Measurements from ENCODE around the gene TM4SF18.

TM4SF18 gene

GRCh38 chr3:149325581-149325980, 7.9 kb downstream of the TM4SF18 start:
- no peak for DNase-seq

DNA sequence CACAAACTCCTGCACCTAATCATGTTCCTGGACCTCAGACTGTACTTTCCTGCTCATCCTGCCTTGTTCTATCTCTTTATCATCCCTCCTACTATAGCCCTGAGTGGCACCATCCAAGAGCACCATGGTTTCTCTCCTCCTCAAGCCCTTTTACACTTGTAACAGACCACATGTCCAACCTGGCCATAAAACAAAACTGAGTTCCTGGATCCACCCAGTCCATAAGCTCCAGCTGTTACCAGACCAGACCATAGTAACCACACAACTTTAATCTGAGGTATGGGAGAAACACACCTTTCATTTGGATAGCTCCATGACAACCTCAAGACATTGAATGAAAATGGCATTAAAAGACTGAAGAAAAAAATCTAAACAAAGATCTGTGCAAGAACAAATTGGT, 9.1 kb downstream of the TM4SF18 start:
- DNase-seq, result no peak

DNA sequence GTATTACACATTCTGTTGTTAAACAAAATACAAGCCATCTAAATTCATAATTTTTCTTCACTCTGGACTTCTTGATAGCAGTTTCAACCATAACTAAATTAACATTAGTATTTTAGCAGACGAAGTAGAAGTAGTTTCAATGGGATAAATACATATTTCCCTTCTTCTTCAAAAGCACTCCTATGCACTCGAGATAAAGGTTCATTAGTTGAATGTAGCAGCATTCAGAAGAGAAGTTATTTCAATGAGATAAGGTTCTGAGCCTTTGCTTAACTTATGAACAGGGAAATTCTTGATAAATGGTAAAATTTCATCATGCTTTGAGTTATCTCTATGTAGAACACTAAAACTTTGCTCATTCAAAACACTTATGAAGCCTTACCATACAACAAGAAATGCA, 11.8 kb downstream of the TM4SF18 start:
- DNase-seq, result no peak

DNA sequence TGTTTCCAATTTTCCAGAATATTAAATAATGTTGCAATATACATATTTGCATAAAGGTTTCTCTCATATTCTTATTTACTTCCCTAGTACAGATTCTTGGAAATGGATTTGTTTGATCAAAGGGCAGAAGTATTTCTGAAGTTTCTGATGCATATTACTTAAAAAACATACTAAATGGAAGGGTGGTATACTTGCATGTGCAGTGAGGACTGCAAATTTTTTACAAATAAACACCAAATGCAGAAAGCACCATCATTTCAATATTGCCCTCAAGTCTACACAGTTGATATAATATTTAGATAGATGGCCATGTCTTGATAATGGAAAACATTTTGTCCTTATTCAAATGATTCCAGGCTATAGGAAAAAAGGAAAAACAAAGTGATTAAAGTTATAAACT, 12.3 kb downstream of the TM4SF18 start:
- no peak for DNase-seq

- DNase-seq, result no peak
These were observed 13.7 kb downstream of the TM4SF18 start for GRCh38 chr3:149319750-149320149.

- no peak for DNase-seq
These were observed 16.4 kb downstream of the TM4SF18 start for GRCh38 chr3:149317072-149317471.

- no peak for DNase-seq
These were observed 17.0 kb downstream of the TM4SF18 start for GRCh38 chr3:149316437-149316836.

- no peak for DNase-seq
These were observed 17.7 kb downstream of the TM4SF18 start for GRCh38 chr3:149315694-149316093.

DNA sequence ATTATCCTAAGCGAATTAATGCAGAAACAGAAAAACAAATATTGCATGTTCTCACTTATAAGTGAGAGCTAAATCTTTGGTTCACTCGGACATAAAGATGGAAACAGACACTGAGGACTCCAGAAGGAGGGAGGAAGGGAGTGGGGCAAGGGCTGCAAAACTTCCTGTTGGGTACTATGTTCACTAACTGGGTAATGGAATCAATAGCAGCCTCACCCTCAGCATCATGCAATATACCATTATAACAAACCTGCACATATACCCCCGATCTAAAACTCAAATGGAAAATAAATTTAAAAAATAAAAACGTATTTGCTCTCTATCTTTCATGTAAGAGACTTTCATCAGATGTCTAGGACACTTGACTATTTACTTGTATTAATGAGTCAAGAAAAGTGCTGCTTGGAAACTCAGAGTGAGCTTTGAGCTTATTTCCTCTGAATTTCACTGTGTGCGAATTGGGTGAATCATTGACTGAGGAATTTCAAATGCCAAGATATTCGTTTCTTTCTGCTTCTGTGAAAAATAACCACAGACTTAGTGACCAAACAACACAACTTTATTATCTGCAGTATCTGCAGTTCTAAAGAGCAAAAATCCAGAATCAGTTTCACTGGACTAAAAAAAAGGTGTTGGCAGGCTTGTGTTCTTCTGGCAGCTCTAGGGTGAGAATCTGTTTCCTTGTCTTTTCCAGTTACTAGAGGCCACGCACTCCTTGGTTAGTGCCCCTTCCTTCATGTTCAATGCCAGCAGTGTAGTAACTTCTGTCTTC, 18.4 kb downstream of the TM4SF18 start:
- no peak for DNase-seq

DNA sequence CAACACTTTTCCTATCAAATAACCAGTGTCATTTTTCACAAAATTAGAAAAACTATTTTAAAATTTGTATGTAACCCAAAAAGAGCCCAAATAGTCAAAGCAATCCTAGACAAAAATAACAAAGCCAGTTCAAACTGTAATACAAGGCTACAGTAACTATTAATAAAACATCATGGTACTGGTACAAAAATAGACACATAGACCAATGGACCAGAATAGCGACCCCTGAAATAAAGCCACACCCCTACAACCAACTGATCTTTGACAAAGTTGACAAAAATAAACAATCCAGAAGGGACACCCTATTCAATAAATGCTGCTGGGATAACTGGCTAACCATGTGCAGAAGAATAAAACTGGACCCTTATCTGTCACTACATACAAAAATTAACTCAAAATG, 19.9 kb downstream of the TM4SF18 start:
- DNase-seq, result no peak

- no peak for DNase-seq
These were observed 22.5 kb downstream of the TM4SF18 start for GRCh38 chr3:149310796-149311534.

- DNase-seq, result no peak
These were observed 26.0 kb downstream of the TM4SF18 start for GRCh38 chr3:149307435-149307783.

- DNase-seq, result no peak
These were observed 26.5 kb downstream of the TM4SF18 start for GRCh38 chr3:149306751-149307434.

DNA sequence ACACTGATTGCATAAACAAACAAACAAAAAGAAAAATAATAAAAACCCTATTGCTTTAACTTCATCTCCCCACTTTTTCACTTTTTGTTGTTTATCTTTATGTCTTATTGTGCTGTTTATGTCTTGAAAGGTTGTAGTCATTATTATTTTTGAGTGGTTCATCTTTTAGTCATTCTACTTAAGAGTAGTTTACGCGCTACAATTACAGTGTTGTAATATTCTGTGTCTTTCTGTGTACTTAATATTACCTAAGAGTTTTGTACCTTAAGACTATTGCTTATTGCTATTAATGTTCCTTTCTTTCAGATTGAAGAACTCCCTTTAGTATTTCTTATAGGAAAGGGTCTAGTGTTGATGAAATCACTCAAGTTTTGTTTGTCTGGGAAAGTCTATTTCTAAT, 28.1 kb downstream of the TM4SF18 start:
- no peak for DNase-seq

DNA sequence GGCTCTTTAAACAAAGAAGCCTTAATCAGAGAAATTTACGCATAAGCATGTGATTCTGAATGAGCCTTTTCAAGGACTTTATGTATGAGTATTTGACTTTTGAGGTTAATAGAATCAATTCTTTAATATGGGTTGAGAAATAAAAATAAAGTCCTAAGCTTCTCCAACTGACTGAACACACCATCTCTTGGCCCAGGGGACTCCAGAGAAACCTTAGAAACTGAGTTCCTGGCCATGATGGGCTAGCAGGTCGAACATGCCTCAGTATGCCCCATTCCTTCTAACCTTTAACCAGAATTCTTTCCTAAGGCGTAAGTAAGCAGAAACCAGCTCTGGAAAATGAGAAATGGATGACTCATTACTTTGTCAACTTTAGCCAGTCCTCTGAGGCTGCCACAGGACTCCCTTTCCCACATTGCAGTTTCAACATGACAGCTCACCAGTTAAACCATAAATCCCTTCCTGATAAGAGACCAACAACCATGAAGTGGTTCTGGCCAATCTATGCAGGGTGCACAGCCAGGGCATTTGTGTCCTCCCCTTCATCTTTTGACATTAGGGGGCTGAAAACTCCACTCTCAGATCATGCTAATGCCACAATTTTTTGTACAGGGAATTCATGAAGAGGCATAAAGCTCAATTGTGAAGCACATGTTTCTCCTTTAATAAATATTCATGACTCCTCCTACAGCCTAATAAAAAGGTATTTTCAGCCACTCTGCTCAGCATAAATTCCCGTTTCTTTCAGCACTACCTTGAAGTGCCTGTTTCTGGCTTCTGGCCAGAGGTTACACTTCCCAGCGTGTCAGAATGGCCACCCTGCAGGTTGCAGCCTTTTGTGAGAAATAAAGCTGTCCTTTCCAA, 33.3 kb downstream of the TM4SF18 start:
- no peak for DNase-seq

- no peak for DNase-seq
These were observed 36.5 kb downstream of the TM4SF18 start for GRCh38 chr3:149296972-149297371.

GRCh38 chr3:149292666-149293065, 40.8 kb downstream of the TM4SF18 start:
- DNase-seq, result no peak

GRCh38 chr3:149291178-149291577, 42.3 kb downstream of the TM4SF18 start:
- no peak for DNase-seq

DNA sequence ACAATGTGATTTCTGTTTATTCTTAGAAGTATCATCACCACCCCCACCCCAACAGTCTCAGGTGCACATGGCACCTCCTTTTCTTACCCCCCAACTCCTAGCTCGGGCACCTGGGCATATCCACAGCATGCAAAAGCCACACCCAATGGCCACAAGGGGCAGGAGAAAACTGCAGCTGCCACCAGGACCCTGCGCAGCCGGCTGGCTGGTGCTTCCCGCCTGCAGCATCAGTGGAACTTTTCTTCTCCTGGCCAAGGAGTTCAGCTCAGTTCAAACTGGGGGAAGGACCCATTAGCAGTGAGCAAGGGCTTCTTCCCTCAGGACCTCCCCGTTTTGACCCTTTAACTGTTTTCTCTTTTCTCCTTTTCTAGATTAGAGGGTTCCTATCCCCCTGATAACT, 44.8 kb downstream of the TM4SF18 start:
- DNase-seq, result no peak

DNA sequence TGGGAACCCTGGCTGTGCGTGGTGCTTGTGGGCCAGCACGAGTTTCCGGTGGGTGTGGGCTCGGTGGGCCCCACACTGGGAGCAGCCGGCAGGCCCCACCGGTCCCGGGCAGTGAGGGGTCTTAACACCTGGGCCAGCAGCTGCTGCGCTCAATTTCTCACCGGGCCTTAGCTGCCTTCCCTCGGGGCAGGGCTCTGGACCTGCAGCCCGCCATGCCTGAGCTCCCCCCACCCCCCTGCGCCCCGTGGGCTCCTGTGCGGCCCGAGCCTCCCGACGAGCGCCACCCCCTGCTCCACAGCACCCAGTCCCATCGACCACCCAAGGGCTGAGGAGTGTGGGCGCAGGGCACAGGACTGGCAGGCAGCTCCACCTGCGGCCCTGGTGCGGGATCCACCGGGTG, 49.4 kb downstream of the TM4SF18 start:
- DNase-seq, result no peak

DNA sequence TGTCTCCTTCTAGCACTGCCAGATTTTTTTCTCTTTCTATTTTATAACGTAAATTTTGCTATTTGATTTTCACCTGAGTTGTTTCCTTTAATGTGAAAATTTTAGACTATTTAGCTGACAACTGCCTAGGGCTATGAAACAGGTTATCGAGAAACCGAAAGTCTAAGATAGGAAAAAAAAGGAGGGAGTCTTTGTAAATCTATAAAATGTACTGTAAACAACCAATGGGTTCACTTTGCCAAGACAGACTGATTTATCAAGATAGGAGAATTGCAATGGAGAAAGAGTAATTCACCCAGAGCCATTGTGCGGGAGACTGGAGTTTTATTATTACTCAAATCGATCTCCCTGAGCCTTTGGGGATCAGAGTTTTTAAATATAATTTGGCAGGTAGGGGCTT, 50.0 kb downstream of the TM4SF18 start:
- no peak for DNase-seq

DNA sequence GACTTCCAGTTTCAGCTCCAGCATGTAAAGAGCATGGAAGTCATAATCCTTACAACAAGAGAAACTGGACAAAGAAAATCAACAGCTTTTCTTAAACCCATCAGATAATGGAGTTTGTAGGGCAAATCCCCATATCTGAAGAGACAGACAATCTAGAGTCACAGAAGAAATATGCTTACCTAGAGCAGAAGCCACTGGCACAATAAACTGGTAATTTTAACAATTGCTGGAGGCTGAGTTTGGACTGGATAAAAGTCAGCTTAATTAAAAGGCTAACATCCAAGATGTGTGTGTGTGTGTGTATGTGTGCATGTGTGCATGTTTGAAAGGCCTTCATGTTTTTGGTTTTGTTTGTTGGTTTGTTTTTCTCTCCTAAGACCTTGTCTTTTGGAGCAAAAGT, 50.6 kb downstream of the TM4SF18 start:
- no peak for DNase-seq

DNA sequence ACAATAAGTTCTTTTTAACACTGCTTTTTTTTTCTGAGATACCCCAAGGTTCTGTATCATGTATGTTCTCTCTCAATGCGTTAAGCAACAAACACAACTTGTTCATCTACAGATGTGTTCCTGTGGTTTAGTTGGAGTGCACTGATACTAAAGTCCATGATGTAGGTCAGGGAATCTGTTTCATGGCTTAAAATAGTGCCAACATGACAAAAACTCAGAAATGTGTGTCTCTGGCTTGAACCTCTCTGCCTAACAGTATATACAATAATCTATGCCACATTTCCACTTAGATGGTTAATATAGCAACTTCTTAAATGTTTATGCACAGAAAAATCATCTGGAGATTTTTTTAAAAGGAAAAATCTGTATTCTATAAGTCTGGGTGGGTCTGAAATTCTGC, 51.1 kb downstream of the TM4SF18 start:
- no peak for DNase-seq

All from activated CD4-positive, alpha-beta T cell treated with anti-CD3 and anti-CD28 coated beads, Interleukin-2, amount 50 U/mL, for 4 hours (primary cell).